ENCODE measurements around the gene TECR.
"Not testable (repeated sequence)": the region's sequence is repeated elsewhere in the genome, so short reads cannot be mapped to it uniquely, and the experiment has no call there.

TECR gene

DNA sequence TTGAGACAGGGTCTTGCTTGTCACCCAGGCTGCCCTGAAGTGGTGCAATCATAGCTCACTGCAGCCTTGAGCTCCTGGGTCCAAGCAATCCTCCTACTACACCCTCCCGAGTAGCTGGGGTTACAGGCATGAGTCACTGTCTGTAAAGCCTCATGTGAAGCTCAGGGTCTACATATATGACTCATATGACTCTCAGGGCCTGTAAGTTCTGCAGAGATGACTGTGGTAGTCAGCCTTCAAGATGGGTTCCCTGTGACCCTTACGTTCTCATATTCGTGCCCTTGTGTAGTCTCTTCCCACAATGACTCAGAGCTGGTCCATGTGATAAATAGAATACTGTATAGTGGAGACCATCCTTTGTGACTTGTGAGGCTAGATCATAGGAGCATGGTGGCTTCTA is 55.8 kb downstream of the TECR start:
- not testable (repeated sequence) for DNase-seq (ENCODE audit: low read depth, low spot score)

DNA sequence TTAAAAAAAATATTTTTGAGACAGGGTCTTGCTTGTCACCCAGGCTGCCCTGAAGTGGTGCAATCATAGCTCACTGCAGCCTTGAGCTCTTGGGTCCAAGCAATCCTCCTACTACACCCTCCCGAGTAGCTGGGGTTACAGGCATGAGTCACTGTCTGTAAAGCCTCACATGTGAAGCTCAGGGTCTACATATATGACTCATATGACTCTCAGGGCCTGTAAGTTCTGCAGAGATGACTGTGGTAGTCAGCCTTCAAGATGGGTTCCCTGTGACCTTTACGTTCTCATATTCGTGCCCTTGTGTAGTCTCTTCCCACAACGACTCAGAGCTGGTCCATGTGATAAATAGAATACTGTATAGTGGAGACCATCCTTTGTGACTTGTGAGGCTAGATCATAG is 60.0 kb downstream of the TECR start:
- not testable (repeated sequence) for DNase-seq (ENCODE audit: low read depth, low spot score)

DNA sequence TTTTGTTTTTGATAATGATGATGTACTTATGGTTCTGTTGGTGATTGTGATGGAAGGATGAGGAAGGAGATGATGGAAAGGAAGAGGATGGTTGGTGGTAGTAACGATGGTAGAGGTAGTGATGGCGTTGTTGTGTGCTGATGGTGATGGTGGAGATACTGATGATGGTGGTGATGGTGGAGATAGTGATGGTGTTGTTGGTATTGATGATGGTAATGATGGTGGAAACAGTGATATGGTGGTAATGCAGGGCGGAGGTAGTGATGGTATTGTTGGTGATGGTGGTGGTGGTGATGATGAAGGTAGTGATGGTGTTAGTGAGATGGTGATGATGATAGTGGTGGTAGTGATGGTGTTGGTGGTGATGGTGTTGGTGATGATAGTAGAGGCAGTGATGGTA is 66.2 kb downstream of the TECR start:
- DNase-seq (ENCODE audit: low read depth, low spot score), result no peak

DNA sequence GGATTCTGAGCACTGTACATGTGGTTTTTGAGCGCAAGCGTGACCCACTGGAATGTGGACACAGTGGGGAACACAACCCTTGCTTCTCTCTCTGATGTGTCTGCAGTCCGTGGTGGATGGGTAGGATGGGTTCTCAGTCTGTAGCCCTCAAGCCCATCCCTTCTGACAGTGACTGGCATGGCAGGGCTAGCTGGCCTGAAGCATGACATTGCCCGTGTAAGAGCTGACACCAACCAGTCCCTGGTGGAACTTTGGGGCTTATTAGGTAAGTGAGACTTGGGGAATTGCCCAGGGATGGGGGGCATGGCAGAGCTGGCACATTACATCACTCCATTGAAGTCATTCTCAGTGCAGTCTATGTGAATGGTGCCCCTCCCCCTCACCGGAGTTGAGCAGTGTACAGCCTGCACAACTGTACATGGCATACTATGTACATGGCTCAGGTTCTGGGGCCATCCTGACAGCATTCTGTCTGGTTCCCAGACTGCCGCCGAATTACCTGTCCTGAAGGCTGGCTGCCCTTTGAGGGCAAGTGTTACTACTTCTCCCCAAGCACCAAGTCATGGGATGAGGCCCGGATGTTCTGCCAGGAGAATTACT is 70.3 kb downstream of the TECR start:
- DNase-seq (ENCODE audit: low read depth, low spot score), result no peak

DNA sequence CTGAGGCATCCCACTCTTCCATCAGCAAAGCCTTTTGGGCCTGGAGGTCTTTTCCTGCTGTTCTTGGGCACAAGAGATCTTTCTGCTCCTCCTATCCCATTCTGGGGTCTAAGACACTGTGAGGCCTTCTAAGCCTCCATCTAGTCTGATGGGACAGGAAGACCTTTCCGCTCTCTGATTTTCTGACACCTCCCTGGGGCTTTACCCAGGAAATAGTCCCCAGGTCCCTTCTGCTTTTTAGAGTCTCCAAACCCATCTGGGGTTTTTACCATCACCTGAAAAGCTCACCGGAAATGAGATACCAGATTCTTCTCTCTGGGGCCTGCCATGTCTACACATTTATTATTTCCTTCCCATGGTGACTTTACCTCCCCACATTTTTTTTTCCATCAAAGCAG is 74.6 kb downstream of the TECR start:
- no peak for DNase-seq (ENCODE audit: low read depth, low spot score)

DNA sequence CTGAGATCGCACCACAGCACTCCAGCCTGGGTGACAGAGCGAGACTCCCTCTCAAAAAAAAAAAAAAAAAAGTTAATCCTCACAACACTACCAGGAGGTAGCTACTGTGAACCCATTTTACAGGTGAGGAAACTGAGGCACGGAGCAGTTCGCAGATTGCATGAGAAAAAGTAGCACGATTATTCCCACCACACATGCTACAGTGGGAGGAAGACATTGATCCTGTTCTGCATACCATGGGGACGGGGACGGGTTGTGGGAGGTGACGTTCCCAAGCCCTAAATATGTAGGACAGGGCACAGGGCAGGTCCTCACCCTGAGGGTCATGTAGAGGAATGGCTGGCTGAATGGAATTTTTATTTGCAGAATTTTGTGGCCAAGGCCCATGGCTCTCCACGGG is 77.2 kb downstream of the TECR start:
- no peak for DNase-seq (ENCODE audit: low read depth, low spot score)

DNA sequence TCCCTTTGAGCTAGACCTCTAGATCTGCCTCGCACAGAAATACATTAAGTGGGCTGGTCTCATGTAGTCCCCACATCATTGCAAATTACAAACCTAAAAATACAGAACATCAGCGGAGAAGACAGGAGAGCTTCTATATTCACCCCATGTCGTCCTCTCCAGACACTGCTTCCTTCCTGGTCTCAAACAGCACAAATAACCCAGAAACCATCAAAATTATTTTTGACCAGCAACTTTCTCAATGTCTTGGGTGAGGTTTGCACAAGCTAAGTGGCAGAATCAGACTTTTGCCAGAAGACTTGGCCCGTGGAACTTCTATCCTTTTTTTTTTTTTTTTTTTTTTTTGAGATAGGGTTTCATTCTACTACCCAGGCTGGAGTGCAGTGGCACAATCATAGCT is 81.7 kb downstream of the TECR start:
- no peak for DNase-seq (ENCODE audit: low read depth, low spot score)

DNA sequence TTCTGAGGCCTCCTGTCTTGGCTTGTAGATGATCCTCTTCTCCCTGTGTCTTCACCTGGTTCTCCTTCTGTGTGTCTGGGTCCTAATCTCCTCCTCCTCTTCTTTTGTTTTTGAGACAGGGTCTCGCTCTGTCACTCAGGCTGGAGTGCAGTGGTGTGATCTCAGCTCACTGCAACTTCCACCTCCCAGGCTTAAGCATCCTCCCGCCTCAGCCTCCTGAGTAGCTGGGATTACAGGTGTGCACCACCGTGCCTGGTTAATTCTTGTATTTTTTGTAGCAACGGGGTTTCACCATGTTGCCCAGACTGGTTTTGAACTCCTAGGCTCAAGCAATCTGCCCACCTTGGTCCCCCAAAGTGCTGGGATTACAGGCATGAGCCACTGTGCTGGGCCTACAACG is 82.8 kb downstream of the TECR start:
- DNase-seq (ENCODE audit: low read depth, low spot score), result not testable (repeated sequence)

DNA sequence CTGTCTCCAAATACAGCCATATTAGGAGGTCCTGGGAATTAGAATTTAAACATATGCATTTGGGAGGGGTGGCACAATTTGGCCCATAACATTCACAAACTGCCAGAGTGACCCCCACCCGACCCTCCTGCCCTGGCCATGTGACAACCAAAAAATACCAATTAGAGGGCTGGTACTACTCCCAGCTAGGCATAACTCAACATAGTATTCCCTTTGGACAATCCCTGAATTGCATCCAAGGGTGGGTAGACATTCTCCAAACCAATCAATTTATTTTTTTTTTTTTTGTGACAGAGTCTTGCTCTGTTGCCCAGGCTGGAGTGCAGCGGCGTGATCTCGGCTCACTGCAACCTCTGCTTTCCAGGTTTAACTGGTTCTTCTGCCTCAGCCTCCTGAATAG is 83.3 kb downstream of the TECR start:
- no peak for DNase-seq (ENCODE audit: low read depth, low spot score)

DNA sequence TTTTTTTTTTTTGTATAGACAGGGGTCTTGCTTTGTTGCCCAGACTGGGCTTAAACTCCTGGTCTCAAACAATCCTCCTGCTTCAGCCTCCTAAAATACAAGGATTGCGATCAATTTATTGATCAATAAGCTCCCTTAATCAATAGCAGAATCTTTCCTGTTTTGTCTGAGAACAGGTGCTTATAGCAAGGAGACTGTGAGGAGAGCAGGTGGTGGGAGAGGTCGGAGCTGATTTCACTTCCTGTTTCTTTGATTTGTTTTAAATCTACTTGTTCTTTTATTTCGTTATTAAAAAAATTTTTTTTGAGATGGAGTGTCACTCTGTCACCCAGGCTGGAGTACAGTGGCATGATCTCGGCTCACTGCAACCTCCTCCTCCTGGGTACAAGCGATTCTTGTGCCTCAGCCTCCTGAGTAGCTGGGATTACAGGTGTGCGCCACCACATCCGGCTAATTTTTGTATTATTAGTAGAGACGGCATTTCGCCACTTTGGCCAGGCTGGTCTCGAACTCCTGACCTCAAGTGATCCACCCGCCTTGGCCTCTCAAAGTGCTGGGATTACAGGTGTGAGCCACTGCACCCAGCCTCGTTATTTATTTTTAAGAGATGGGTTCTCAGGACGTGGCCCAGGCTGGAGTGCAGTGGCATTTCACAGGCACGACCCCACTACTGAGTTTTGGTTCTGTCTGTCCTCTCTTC is 84.2 kb downstream of the TECR start:
- not testable (repeated sequence) for DNase-seq (ENCODE audit: low read depth, low spot score)

DNA sequence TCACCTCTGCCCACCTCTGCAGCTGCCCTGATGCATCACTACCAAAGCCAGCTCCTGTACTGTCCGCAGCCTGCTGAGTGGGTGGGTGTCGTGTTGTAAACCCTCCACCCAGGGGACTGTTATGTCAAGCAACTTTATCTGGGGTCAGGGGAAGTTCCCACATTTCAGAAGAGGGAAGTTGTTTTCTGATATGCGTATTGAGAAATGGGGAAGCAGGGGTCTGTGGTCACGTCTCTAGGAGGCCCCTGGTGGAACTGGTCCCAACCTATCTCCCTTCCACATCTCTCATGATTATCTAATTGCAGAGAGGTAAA is 84.7 kb downstream of the TECR start:
- DNase-seq (ENCODE audit: low read depth, low spot score), result no peak

Measured in activated naive CD8-positive, alpha-beta T cell treated with anti-CD3 and anti-CD28 coated beads, Interleukin-2, amount 50 U/mL, for 16 hours (primary cell).